GM18909 (cell line): ENCODE data around the gene GPC1.
A peak's percentile ranks its signal among the peaks of the same experiment; 100 is the strongest.
"Not testable (repeated sequence)": the region's sequence is repeated elsewhere in the genome, so short reads cannot be mapped to it uniquely, and the experiment has no call there.

Experiments
- ATAC-seq: cut with Tn5 transposase; IDR thresholded peaks from one replicate; pipeline ENCODE4 v1.9.1; 2021; ENCODE audit warnings: mild to moderate bottlenecking; ENCODE audit not compliant: unreplicated experiment, poor library complexity

Gene GPC1

GRCh38 chr2:240435457-240435947, at the start of gene GPC1:
Gene GPC1 (plus strand): TSS chr2:240435663. CDS start chr2:240435919, 256 bp downstream.
- peak; percentile 49 for ATAC-seq

GRCh38 chr2:240386326-240386725, 49.1 kb upstream of the GPC1 start:
- ATAC-seq = no peak

GRCh38 chr2:240386743-240387142, 48.7 kb upstream of the GPC1 start:
- not testable (repeated sequence) for ATAC-seq

GRCh38 chr2:240387325-240387668, 48.2 kb upstream of the GPC1 start:
- ATAC-seq = no peak

GRCh38 chr2:240387669-240388358, 47.6 kb upstream of the GPC1 start:
- no peak for ATAC-seq

- no peak for ATAC-seq
Measured at GRCh38 chr2:240388471-240389301, 46.8 kb upstream of the GPC1 start.

GRCh38 chr2:240389302-240389805, 46.1 kb upstream of the GPC1 start:
- ATAC-seq = no peak

- ATAC-seq = no peak
Measured at GRCh38 chr2:240390091-240391073, 45.1 kb upstream of the GPC1 start.

- no peak for ATAC-seq
Measured at GRCh38 chr2:240391111-240392051, 44.1 kb upstream of the GPC1 start.

- ATAC-seq = no peak
Measured at GRCh38 chr2:240392084-240392947, 43.1 kb upstream of the GPC1 start.

- no peak for ATAC-seq
Measured at GRCh38 chr2:240392948-240393830, 42.3 kb upstream of the GPC1 start.

GRCh38 chr2:240393831-240394410, 41.5 kb upstream of the GPC1 start:
- ATAC-seq = no peak

- ATAC-seq = no peak
Measured at GRCh38 chr2:240394549-240394948, 40.9 kb upstream of the GPC1 start.

GRCh38 chr2:240395448-240395847, 40.0 kb upstream of the GPC1 start:
- ATAC-seq = no peak

- no peak for ATAC-seq
Measured at GRCh38 chr2:240395896-240396622, 39.4 kb upstream of the GPC1 start.
